Small intestine (tissue), 7 donors: ENCODE measurements around the gene CEACAM21. TPM values are rescaled to one million over a fixed set of nuclear protein-coding genes. Genes with fewer than 3 reads are reported as not detected.
"Not testable (repeated sequence)": the region's sequence is repeated elsewhere in the genome, so short reads cannot be mapped to it uniquely, and the experiment has no call there.

Experiments used
- DNase-seq, 2 donors: peaks; one replicate each; pipeline versions ENCODE4 v3.0.0 to v3.0.0-alpha.2; 2013
- FAIRE-seq: peaks from 2 replicates; lab custom pipeline; 2012; peaks lifted over from hg19 to GRCh38; lab: Jason Lieb, UNC
- H3K27ac ChIP-seq, 3 donors: one replicate each; pipeline ENCODE4 v1.5.1; 2013; ENCODE audit warnings: low read length in 2 of 3, mild to moderate bottlenecking in 2 of 3, control low read depth in 1 of 3, inconsistent platforms in 1 of 3, low read depth in 1 of 3, moderate library complexity in 1 of 3
- H3K27me3 ChIP-seq, 3 donors: one replicate each; pipeline ENCODE4 v1.6.1; 2013; ENCODE audit warnings: low read length in 3 of 3, inconsistent platforms in 1 of 3; ENCODE audit not compliant: control insufficient read depth in 3 of 3, insufficient read depth in 3 of 3
- H3K36me3 ChIP-seq, 3 donors: one replicate each; pipeline ENCODE4 v1.6.1; 2013; ENCODE audit warnings: low read length in 3 of 3, inconsistent platforms in 1 of 3, low read depth in 1 of 3, mild to moderate bottlenecking in 1 of 3, moderate library complexity in 1 of 3; ENCODE audit not compliant: control insufficient read depth in 3 of 3, insufficient read depth in 2 of 3
- H3K4me1 ChIP-seq, 3 donors: one replicate each; pipeline ENCODE4 v1.6.1; 2013; ENCODE audit warnings: low read length in 2 of 3, inconsistent platforms in 1 of 3, low read depth in 1 of 3, mild to moderate bottlenecking in 1 of 3, moderate library complexity in 1 of 3; ENCODE audit not compliant: control insufficient read depth in 3 of 3, insufficient read depth in 2 of 3
- H3K4me3 ChIP-seq, 3 donors: one replicate each; pipeline ENCODE4 v1.5.1; 2013; ENCODE audit warnings: low read length in 3 of 3, control low read depth in 1 of 3, inconsistent platforms in 1 of 3, low read depth in 1 of 3, mild to moderate bottlenecking in 1 of 3, moderate library complexity in 1 of 3
- H3K9me3 ChIP-seq, 2 donors: one replicate each; pipeline ENCODE4 v1.6.1; 2013; ENCODE audit warnings: low read depth in 1 of 2, low read length in 1 of 2; ENCODE audit not compliant: control insufficient read depth in 2 of 2, insufficient read depth in 1 of 2
- WGBS, 3 donors: extraction: QIAGEN DNeasy Blood & Tissue Kit; methylation state at CpG; one replicate each; pipeline ENCODE4 v1.1.7; 2013; 5-methylcytosine and 5-hydroxymethylcytosine counted together
- polyA plus RNA-seq, 4 donors: library from polyadenylated mRNA; stranded (reverse) in 3 of 4; unstranded in 1 of 4; fragments of 200-250 nt in 3 of 4; fragments of 120-200 nt in 1 of 4; gene quantifications; one replicate each; pipeline versions ENCODE4 v1.2.1 to v1.2.3, GENCODE V29; 2013
- donor health status: healthy with polysubstance abuse.
- donor health status: control.
- donor health status: control.
- donor health status: Bipolar disorder and iron deficiency.
- donor health status: healthy.

The CEACAM21 gene
- polyA plus RNA-seq, 4 donors = 1.1 to 4.6 (median 1.9) TPM; not detected in 1

DNA sequence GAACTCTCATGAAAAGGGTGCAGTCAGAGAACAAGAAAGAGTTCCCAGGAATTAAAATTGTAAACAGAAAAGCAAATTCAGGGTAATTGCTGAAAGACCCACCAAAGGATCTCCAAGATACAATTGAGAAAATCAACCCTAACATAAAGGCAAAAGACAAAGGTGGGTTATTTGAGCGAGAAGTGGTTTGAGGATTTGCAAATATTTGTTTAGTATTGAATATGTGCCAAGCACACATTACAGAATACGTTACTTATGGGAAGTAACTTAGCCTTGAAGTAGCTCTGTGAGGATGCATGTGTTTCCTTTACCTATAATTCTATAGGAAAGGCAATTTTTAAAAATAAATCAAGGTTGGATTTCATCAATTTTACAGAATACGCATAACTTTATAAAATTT lies 10.0 kb upstream of the CEACAM21 start:
- Histone ChIP-seq H3K4me3 (no peak overlapping the region), H3K4me1 (peaks cover 0 to 8% (median 0%) of the 10 kb centered on the region in 3 donors), H3K27ac (no peak overlapping the region), H3K36me3 (no peaks in the 10 kb centered on the region), H3K9me3 (peaks cover 0 to 3% of the 10 kb centered on the region in 2 donors), H3K27me3 (peaks cover 0 to 36% (median 4%) of the 10 kb centered on the region in 3 donors)
- FAIRE-seq (no peak), DNase-seq (no peak)
- 38 to 56% (median 48%) methylated on average over 3 of the region's 3 CpGs for WGBS, 3 donors

DNA sequence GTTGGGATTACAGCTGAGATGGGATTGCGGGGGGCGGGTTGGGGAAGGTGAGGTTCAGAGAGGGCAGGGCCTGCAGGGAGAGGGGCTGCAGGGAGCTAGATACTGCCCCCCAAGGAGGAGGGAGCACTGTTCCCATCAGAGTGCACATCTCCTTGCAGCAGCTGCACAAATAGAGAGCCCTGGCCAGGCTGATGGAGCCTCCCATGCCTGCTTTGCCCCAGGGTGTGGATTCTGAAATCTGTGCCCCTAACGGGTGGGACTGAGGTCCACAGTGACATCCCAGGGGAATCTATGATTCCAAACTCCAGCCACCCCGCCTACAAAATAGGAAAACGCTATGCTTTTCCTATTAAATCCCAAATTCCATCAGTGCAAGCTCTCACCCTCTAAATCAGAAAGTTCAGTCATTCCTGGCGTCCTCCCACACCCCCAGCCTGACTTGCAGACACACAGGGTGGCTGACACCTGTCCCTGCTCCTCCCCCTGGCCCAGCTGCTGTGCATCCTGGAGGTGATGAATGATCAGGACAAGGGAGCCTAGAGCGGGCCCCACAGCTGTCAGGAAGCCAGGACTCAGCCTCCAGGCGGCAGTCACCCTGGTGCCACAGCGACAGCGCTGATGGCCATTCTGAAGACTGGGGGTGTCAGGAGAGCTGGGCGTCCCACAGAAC lies 6.3 kb upstream of the CEACAM21 start:
- Histone ChIP-seq H3K27ac (no peak overlapping the region), H3K27me3 (peaks cover 0 to 35% (median 0%) of the 10 kb centered on the region in 3 donors), H3K4me1 (peaks cover 0 to 3% (median 0%) of the 10 kb centered on the region in 3 donors), H3K9me3 (peaks cover 0 to 3% of the 10 kb centered on the region in 2 donors), H3K4me3 (no peak overlapping the region), H3K36me3 (no peaks in the 10 kb centered on the region)
- no peak for DNase-seq
- WGBS, 3 donors = 56 to 58% (median 57%) methylated on average over 11 of the region's 11 CpGs
- no peak for FAIRE-seq

GRCh38 chr19:41570179-41570578 lies 5.8 kb upstream of the CEACAM21 start:
- WGBS, 3 donors = 53 to 63% (median 57%) methylated on average over 3 of the region's 3 CpGs
- FAIRE-seq = no peak
- Histone ChIP-seq H3K9me3 (peaks cover 0 to 3% of the 10 kb centered on the region in 2 donors), H3K4me3 (no peak overlapping the region), H3K27me3 (peaks cover 0 to 29% (median 0%) of the 10 kb centered on the region in 3 donors), H3K36me3 (no peaks in the 10 kb centered on the region), H3K27ac (no peak overlapping the region), H3K4me1 (peaks cover 0 to 1% (median 0%) of the 10 kb centered on the region in 3 donors)
- DNase-seq = no peak

DNA sequence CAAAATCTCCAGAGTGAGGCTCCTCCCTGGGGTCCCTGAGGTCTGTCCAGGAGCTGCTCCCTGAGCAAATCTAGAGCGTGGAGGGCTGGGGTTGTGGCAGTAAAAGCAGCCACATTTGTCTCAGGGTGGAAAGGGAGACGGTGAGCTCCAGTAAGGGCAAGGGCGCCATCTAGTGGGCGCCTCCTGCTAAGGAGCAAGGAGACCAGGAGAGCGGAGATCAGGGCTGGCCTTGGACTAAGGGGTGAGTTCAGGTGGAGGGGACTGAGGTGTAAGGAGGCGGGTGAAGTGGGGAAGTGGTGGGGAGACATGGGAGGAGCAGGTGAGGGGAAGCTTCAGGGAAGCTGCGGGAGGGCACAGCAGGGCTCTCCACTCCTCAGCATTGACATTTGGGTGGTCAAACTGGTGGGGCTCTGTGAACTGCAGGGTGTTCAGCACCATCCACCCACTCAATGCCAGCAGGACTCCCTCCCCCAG lies 5.3 kb upstream of the CEACAM21 start:
- no peak for FAIRE-seq

GRCh38 chr19:41577144-41577830 lies 1.3 kb downstream of the CEACAM21 start:
- Histone ChIP-seq H3K36me3 (no peaks in the 10 kb centered on the region), H3K4me3 (no peak overlapping the region), H3K27me3 (peaks cover 0 to 16% (median 0%) of the 10 kb centered on the region in 3 donors), H3K27ac (no peak overlapping the region), H3K4me1 (no peaks in the 10 kb centered on the region), H3K9me3 (peaks cover 0 to 15% of the 10 kb centered on the region in 2 donors)
- 68 to 78% (median 74%) methylated on average over 19 of the region's 19 CpGs for WGBS, 3 donors
- DNase-seq (no peak), FAIRE-seq (no peak)

More for the DNA sequence above, 5.3 kb upstream of the CEACAM21 start:
- Histone ChIP-seq H3K27ac (no peak overlapping the region), H3K4me3 (no peak overlapping the region), H3K27me3 (peaks cover 0 to 24% (median 0%) of the 10 kb centered on the region in 3 donors), H3K4me1 (no peaks in the 10 kb centered on the region), H3K9me3 (peaks cover 0 to 3% of the 10 kb centered on the region in 2 donors), H3K36me3 (no peaks in the 10 kb centered on the region)
- DNase-seq = peak; percentile 76 to 86
- WGBS, 3 donors = 2 to 3% (median 3%) methylated on average over 6 to 7 of the region's 7 CpGs

DNA sequence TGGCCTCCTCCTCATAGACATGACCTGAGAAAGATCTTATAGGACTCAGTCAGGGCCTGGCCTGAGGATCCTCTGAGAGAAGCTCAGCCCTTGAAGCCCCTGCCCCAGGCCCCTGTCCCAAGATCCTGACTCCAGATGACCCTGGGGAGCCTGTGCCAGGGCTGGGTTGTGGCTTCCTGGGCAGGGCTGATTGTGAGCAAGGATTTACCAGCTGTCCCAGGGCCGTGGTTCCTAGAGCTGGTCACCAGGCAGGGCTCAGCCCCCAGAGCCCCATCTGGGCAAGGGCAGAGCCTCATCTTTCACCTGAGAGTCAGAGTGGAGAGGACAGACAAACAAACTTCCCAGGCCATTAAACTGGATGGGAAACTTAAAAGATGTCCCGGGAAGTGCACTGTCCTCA lies 1.9 kb downstream of the CEACAM21 start:
- no peak overlapping the region for H3K4me3 ChIP-seq
- 65 to 70% (median 70%) methylated on average over 2 of the region's 2 CpGs for WGBS, 3 donors
- H3K27ac ChIP-seq = no peak overlapping the region
- H3K4me1 ChIP-seq = no peaks in the 10 kb centered on the region
- DNase-seq (no peak), FAIRE-seq (no peak)
- H3K27me3 ChIP-seq = peaks cover 0 to 12% (median 0%) of the 10 kb centered on the region in 3 donors
- no peaks in the 10 kb centered on the region for H3K36me3 ChIP-seq
- peaks cover 0 to 20% of the 10 kb centered on the region in 2 donors for H3K9me3 ChIP-seq

- no peak overlapping the region for H3K27ac ChIP-seq
- no peaks in the 10 kb centered on the region for H3K36me3 ChIP-seq
- FAIRE-seq (no peak), DNase-seq (no peak)
- H3K4me1 ChIP-seq = no peaks in the 10 kb centered on the region
- WGBS, 3 donors = 51 to 69% (median 64%) methylated on average over 2 of the region's 2 CpGs
- no peak overlapping the region for H3K4me3 ChIP-seq
- H3K27me3 ChIP-seq = peaks cover 0 to 7% (median 0%) of the 10 kb centered on the region in 3 donors
- H3K9me3 ChIP-seq = peaks cover 0 to 22% of the 10 kb centered on the region in 2 donors
Measured at GRCh38 chr19:41578886-41579285, 2.9 kb downstream of the CEACAM21 start.

GRCh38 chr19:41581068-41581467 lies 5.1 kb downstream of the CEACAM21 start:
- H3K36me3 ChIP-seq, H3K4me3 ChIP-seq, DNase-seq, H3K27ac ChIP-seq, FAIRE-seq, H3K4me1 ChIP-seq, H3K27me3 ChIP-seq: not testable (repeated sequence)
- 55 to 78% (median 60%) methylated on average over 4 of the region's 4 CpGs for WGBS, 3 donors
- H3K9me3 ChIP-seq = peaks cover 0 to 22% of the 10 kb centered on the region in 2 donors
